ENCODE results near the gene SMCO4.
A peak's percentile ranks its signal among the peaks of the same experiment; 100 is the strongest.
"Not testable (repeated sequence)": the region's sequence is repeated elsewhere in the genome, so short reads cannot be mapped to it uniquely, and the experiment has no call there.

Gene SMCO4, protein sequence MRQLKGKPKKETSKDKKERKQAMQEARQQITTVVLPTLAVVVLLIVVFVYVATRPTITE

DNA sequence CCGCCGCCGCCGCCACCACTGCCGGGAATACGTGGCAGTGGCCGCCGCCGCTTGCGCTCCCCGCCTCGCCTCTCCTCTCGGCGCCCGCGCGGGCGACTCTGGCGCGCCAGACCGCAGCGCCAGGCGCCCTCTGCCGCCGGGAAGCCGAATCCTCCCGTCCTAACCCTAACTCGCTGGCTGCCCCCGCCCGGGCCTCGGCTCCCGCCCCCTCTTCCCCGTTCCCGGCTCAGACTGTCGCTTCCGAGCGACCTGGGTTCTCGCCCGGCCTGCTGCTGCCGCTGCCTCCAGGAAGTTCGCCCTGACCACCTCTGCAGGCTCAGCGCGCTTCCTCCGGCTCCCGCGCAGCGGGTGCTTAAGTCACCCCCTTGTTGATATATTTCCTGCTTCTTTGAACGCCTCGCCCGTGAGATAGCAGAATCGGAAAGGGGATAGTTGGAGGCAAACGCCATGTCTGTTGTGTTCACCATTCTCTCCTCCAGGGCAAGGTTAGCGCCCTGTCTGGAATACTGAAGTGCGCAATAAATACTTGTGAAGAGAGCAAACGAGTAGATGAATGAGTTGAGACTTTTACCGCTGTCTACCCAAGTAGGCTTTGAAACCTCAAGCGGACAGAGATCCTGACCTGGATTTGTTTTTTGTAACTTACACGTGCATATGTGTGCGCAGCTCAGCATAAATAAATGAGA lies at the start of gene SMCO4:
Gene SMCO4 (minus strand): TSS at position 100 of the 686 bp plus-strand sequence. CDS start 64,202 bp downstream, outside the sequence.
- peak; percentile 73 to 82 for DNase-seq (ENCODE audit: low read depth in 2 of 2)
- peak within 1 kb of the TSS; percentile 64 to 72 for H3K4me3 ChIP-seq (replicated peaks in 1 of 2; ENCODE audit: low read depth in 2 of 2, low read length in 2 of 2)
- TF ChIP-seq, protein P1, sequence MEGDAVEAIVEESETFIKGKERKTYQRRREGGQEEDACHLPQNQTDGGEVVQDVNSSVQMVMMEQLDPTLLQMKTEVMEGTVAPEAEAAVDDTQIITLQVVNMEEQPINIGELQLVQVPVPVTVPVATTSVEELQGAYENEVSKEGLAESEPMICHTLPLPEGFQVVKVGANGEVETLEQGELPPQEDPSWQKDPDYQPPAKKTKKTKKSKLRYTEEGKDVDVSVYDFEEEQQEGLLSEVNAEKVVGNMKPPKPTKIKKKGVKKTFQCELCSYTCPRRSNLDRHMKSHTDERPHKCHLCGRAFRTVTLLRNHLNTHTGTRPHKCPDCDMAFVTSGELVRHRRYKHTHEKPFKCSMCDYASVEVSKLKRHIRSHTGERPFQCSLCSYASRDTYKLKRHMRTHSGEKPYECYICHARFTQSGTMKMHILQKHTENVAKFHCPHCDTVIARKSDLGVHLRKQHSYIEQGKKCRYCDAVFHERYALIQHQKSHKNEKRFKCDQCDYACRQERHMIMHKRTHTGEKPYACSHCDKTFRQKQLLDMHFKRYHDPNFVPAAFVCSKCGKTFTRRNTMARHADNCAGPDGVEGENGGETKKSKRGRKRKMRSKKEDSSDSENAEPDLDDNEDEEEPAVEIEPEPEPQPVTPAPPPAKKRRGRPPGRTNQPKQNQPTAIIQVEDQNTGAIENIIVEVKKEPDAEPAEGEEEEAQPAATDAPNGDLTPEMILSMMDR (IDR thresholded peaks at IDR 0.05; ENCODE audit: low read depth, low read length), result peak; percentile 40

DNA sequence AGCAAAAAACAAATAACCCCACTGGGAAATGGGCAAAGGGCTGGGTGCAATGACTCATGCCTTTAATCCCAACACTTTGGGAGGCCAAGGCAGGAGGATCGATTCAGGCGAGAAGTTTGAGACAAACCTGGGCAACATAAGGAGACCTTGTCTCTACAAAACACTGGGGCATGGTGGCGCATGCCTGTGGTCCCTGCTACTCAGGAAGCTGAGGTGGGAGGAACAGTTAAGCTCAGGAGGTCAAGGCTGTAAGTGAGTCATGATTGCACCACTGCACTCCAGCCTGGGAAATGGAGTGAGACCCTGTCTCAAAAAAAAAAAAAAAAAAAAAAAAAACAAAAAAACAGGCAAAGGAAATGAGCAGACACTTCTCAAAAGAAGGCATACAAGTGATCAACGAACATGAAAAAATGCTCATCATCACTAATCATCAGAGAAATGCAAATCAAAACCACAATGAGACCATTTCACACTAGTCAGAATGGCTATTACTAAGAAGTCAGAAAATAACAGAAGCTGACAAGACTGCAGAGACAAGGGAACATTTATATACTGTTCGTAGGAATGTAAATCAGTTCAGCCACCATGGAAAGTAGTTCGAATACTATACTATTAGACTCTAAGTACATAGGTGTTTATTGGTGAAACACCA lies 48.2 kb upstream of the SMCO4 start:
- peak; percentile 34 to 53 for DNase-seq (ENCODE audit: low read depth in 2 of 2)
- TF ChIP-seq, protein P1 (IDR thresholded peaks at IDR 0.05; ENCODE audit: low read depth, low read length), result no peak
- H3K4me3 ChIP-seq (replicated peaks in 1 of 2; ENCODE audit: low read depth in 2 of 2, low read length in 2 of 2), result no peak overlapping the region

DNA sequence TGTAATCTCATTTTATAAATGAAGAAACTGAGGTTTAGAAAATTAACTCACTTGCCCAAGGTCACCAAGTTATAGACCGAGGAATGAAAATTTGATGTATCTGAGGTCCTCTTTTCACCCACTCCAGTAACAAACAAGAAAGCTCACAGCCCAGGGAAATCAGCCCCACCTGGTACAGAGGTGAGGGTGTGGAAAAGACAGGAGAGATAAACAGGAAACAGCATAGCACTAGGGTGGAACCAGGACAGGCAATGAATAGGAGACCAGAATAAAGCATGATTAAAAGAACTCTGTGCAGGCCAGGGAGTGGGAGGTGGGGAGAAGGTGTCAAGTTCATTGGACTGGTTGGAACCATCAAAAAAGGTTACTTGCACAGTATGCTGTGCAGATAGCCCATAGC lies 46.2 kb upstream of the SMCO4 start:
- DNase-seq (ENCODE audit: low read depth in 2 of 2), result no peak
- TF ChIP-seq, protein P1 (IDR thresholded peaks at IDR 0.05; ENCODE audit: low read depth, low read length), result no peak
- H3K4me3 ChIP-seq (replicated peaks in 1 of 2; ENCODE audit: low read depth in 2 of 2, low read length in 2 of 2), result no peak overlapping the region

DNA sequence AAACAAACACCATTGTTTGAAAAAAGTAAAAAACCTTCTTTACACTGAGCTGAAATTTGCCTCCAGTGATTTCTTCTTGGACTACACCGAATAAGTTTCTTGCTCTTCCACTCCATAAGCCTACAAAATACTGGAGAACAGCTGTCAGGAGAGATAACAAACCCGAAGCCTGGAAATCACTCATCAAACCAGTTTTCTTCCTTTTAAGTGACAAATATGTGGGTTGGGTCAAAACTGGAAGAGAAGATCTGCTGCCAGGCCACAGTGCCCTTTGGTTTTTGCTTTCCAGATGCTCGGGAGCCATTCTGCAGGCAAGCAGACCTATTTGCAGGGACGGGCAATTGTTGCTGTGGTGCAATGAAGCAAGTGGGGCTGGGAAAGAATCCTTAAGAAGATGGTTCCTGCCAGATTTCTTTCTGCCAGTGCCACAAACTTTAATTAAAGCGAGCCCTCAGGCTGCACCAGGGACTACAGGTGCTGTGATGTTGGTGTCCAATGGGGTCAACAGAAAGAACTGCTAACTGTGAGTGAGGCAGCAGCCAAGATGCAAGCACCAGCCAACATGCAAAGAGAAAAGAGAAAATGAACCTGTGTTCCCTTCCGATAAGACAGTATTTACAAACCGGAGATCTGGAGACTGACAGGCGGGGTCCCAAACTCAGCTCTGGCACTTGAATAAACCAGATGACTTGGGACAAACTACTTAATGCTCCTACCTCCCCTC lies 44.8 kb upstream of the SMCO4 start:
- DNase-seq (ENCODE audit: low read depth in 2 of 2), result no peak
- no peak overlapping the region for H3K4me3 ChIP-seq (replicated peaks in 1 of 2; ENCODE audit: low read depth in 2 of 2, low read length in 2 of 2)

DNA sequence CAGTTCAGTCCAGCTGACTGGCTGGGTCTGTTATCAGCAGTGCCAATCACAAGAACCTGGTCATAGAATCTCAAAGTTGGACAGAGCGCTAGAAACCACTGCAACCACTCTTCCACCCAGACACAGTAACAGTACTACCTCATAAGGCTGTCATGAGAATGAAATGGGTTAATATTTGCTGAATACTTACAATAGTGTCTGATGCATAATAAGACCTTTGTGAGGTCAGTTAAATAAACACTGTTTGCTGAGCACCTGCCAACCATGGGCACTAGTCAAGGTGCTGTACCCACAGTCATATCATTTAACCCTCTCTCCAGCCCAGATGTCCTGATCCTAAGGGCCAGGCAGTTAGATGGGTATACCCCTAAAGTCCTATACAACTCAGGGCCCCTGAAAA lies 44.2 kb upstream of the SMCO4 start:
- not testable (repeated sequence) for H3K4me3 ChIP-seq (replicated peaks in 1 of 2; ENCODE audit: low read depth in 2 of 2, low read length in 2 of 2); DNase-seq (ENCODE audit: low read depth in 2 of 2)

More for the DNA sequence above, 44.8 kb upstream of the SMCO4 start:
- TF ChIP-seq, protein P1 (IDR thresholded peaks at IDR 0.05; ENCODE audit: low read depth, low read length), result no peak

DNA sequence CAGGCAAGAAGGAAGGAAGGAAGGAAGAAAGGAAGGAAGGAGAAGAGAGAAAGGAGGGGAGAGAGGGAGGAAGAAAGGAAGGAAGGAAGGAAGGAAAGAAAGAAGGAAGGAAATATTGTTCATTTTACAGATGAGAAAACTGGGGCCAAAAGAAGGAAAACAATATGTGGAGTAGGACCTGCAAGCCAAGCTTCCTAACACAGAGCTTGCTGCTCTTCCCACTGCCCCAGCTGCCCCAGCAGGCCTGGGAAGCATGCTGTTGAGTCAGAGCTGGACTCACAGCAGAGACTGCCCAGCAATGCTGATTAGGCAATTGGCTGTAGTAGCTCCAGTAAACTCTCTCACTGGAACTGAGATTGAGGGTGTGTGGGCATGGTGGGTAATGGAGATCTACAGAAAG lies 42.6 kb upstream of the SMCO4 start:
- TF ChIP-seq, protein P1 (IDR thresholded peaks at IDR 0.05; ENCODE audit: low read depth, low read length), result no peak
- no peak overlapping the region for H3K4me3 ChIP-seq (replicated peaks in 1 of 2; ENCODE audit: low read depth in 2 of 2, low read length in 2 of 2)
- peak; percentile 46 to 55 for DNase-seq (ENCODE audit: low read depth in 2 of 2)

DNA sequence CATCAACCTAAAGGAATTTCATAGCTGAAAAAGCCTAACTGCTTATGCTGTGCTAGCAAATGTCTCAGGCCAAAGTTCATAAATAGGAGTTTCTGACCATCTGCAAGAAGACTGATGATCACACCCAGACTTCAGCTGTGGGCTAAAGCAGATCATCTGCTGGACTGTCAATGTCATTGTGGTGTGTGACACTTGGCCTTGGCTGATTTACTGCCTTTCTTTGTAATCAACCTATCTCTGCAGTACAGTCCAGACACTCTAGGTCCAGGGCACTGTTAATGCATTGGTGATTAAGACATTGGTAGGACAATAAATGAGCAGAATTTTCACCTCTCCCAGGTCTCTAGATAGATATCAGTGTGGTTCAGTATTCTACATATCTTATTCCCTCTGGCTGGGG lies 40.3 kb upstream of the SMCO4 start:
- TF ChIP-seq, protein P1 (IDR thresholded peaks at IDR 0.05; ENCODE audit: low read depth, low read length), result no peak
- H3K4me3 ChIP-seq (replicated peaks in 1 of 2; ENCODE audit: low read depth in 2 of 2, low read length in 2 of 2), result no peak overlapping the region
- no peak for DNase-seq (ENCODE audit: low read depth in 2 of 2)

All from cardiac fibroblast (primary cell).